GM21526 (cell line): ENCODE measurements around the gene SEMA3A.
"Not testable (repeated sequence)": the region's sequence is repeated elsewhere in the genome, so short reads cannot be mapped to it uniquely, and the experiment has no call there.

Experiments used
- ATAC-seq: cut with Tn5 transposase; IDR thresholded peaks from one replicate; pipeline ENCODE4 v1.9.1; 2021; ENCODE audit warnings: moderate library complexity; ENCODE audit not compliant: unreplicated experiment, low FRiP score

SEMA3A gene

GRCh38 chr7:84076219-84076618 lies 118.4 kb downstream of the SEMA3A start:
- no peak for ATAC-seq

- no peak for ATAC-seq
Measured at GRCh38 chr7:84073186-84073875, 121.3 kb downstream of the SEMA3A start.

- ATAC-seq, result no peak
Measured at GRCh38 chr7:84070770-84071169, 123.8 kb downstream of the SEMA3A start.

GRCh38 chr7:84069999-84070500 lies 124.5 kb downstream of the SEMA3A start:
- ATAC-seq, result no peak

GRCh38 chr7:84069033-84069432 lies 125.6 kb downstream of the SEMA3A start:
- no peak for ATAC-seq

- ATAC-seq, result not testable (repeated sequence)
Measured at GRCh38 chr7:84062489-84062901, 132.1 kb downstream of the SEMA3A start.

- ATAC-seq, result no peak
Measured at GRCh38 chr7:84060760-84061261, 133.8 kb downstream of the SEMA3A start.

- ATAC-seq, result no peak
Measured at GRCh38 chr7:84060000-84060399, 134.6 kb downstream of the SEMA3A start.

- no peak for ATAC-seq
Measured at GRCh38 chr7:84058311-84059076, 136.1 kb downstream of the SEMA3A start.

GRCh38 chr7:84057576-84057975 lies 137.0 kb downstream of the SEMA3A start:
- no peak for ATAC-seq

GRCh38 chr7:84055904-84056605 lies 138.5 kb downstream of the SEMA3A start:
- no peak for ATAC-seq

GRCh38 chr7:84055199-84055598 lies 139.4 kb downstream of the SEMA3A start:
- ATAC-seq, result not testable (repeated sequence)

GRCh38 chr7:84049071-84049836 lies 145.3 kb downstream of the SEMA3A start:
- ATAC-seq, result no peak

GRCh38 chr7:84047085-84047484 lies 147.5 kb downstream of the SEMA3A start:
- no peak for ATAC-seq

GRCh38 chr7:84044834-84045233 lies 149.8 kb downstream of the SEMA3A start:
- no peak for ATAC-seq

- no peak for ATAC-seq
Measured at GRCh38 chr7:84043661-84044191, 150.9 kb downstream of the SEMA3A start.

- ATAC-seq, result no peak
Measured at GRCh38 chr7:84042110-84042539, 152.5 kb downstream of the SEMA3A start.

GRCh38 chr7:84041649-84042048 lies 152.9 kb downstream of the SEMA3A start:
- ATAC-seq, result no peak

- no peak for ATAC-seq
Measured at GRCh38 chr7:84040355-84040754, 154.2 kb downstream of the SEMA3A start.

- ATAC-seq, result no peak
Measured at GRCh38 chr7:84039432-84039831, 155.2 kb downstream of the SEMA3A start.
